AG04449 (cell line): ENCODE results near the gene PTPN14.

ENCODE experiments used
- CTCF ChIA-PET: fragments of 350-600 bp; formaldehyde crosslinking; extraction: SDS; loops from one replicate; lab custom pipeline; 2021; ENCODE audit warnings: antibody characterized with exemption; lab: Yijun Ruan, JAX
- POLR2A ChIA-PET: fragments of 400-600, 350-600 bp; formaldehyde crosslinking; extraction: SDS; loops from one replicate; lab custom pipeline; 2020; ENCODE audit warnings: antibody characterized with exemption, inconsistent platforms; lab: Yijun Ruan, JAX
- DNase-seq: peaks from one replicate; pipeline ENCODE4 v3.0.0-alpha.2; 2010; ENCODE audit warnings: low read depth, low spot score
- H3K4me3 ChIP-seq: 2 replicates; pipeline ENCODE4 v1.5.1; 2011; ENCODE audit warnings: low read depth, mild to moderate bottlenecking, control low read depth, low read length
- TF ChIP-seq, protein P1 (sequence below): IDR thresholded peaks from one replicate; pipeline ENCODE4 v1.5.1; 2011; ENCODE audit warnings: mild to moderate bottlenecking, moderate library complexity, low read length, control low read depth, inconsistent platforms; ENCODE audit not compliant: insufficient read depth; ENCODE audit errors: missing control alignments

The PTPN14 gene

GRCh38 chr1:214380396-214380795, 171.0 kb downstream of the PTPN14 start:
- ChIA-PET CTCF (interaction anchor here (1.0 to 4.6 kb wide), 3 partner anchors 9 to 1146 kb away, joined by 3 to 21 read pairs (median 3); no protein-coding TSS in a partner anchor), POLR2A (no interaction called here)
- TF ChIP-seq, protein P1, sequence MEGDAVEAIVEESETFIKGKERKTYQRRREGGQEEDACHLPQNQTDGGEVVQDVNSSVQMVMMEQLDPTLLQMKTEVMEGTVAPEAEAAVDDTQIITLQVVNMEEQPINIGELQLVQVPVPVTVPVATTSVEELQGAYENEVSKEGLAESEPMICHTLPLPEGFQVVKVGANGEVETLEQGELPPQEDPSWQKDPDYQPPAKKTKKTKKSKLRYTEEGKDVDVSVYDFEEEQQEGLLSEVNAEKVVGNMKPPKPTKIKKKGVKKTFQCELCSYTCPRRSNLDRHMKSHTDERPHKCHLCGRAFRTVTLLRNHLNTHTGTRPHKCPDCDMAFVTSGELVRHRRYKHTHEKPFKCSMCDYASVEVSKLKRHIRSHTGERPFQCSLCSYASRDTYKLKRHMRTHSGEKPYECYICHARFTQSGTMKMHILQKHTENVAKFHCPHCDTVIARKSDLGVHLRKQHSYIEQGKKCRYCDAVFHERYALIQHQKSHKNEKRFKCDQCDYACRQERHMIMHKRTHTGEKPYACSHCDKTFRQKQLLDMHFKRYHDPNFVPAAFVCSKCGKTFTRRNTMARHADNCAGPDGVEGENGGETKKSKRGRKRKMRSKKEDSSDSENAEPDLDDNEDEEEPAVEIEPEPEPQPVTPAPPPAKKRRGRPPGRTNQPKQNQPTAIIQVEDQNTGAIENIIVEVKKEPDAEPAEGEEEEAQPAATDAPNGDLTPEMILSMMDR, result no peak
- H3K4me3 ChIP-seq, result no peak overlapping the region
- DNase-seq, result no peak

DNA sequence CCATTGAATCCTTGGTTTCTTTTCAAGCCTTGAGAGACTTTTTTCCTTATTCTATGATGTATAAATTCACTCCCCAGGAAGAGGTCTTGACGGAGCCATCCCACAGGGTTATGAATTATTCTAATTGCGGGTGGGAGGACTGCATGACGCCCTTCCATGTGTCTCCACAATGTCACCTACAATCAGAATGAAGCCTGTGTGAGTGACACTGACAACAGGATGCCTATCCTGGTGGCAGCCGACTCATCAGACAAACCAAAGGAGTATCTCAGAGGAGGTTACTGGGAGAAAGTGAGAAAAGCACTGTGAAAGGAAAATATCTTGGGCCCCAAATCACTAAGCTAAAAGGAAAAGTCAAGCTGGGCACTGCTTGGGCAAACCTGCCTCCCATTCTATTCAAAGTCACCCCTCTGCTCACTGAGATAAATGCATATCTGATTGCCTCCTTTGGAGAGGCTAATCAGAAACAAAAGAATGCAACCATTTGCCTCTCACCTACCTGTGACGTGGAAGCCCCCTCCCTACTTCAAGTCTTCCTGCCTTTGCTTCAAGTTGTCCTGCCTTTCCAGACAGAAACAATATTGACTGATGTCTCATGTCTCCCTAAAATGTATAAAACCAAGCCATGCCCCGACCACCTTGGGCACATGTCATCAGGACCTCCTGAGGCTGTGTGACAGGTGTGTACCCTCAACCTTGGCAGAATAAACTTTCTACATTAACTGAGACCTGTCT, 172.0 kb downstream of the PTPN14 start:
- H3K4me3 ChIP-seq, result no peak overlapping the region
- TF ChIP-seq, protein P1, result no peak
- DNase-seq, result no peak
- ChIA-PET CTCF (interaction anchor here (1.0 to 4.6 kb wide), 3 partner anchors 10 to 47 kb away, joined by 3 to 21 read pairs (median 3); no protein-coding TSS in a partner anchor), POLR2A (interaction anchor here (1.3 kb wide), 1 partner anchor 205 kb away, joined by 4 read pairs; no protein-coding TSS in a partner anchor)

GRCh38 chr1:214378492-214378891, 172.9 kb downstream of the PTPN14 start:
- H3K4me3 ChIP-seq, result no peak overlapping the region
- CTCF ChIA-PET, result interaction anchor here (1.0 to 4.6 kb wide), 3 partner anchors 11 to 46 kb away, joined by 3 to 21 read pairs (median 8); no protein-coding TSS in a partner anchor
- TF ChIP-seq, protein P1, result no peak
- no peak for DNase-seq
- POLR2A ChIA-PET, result interaction anchor here (0.8 to 1.3 kb wide), 2 partner anchors 73 to 206 kb away, joined by 3 to 4 read pairs; no protein-coding TSS in a partner anchor

- CTCF ChIA-PET, result interaction anchor here (0.9 to 4.6 kb wide), 4 partner anchors 9 to 250 kb away, joined by 3 to 21 read pairs (median 6); no protein-coding TSS in a partner anchor
- TF ChIP-seq, protein P1, result no peak
- H3K4me3 ChIP-seq, result no peak overlapping the region
- peak; percentile 70 for DNase-seq
- POLR2A ChIA-PET, result interaction anchor here (0.8 to 1.3 kb wide), 2 partner anchors 74 to 207 kb away, joined by 3 to 4 read pairs; no protein-coding TSS in a partner anchor
These were observed 173.5 kb downstream of the PTPN14 start for GRCh38 chr1:214377886-214378285.

DNA sequence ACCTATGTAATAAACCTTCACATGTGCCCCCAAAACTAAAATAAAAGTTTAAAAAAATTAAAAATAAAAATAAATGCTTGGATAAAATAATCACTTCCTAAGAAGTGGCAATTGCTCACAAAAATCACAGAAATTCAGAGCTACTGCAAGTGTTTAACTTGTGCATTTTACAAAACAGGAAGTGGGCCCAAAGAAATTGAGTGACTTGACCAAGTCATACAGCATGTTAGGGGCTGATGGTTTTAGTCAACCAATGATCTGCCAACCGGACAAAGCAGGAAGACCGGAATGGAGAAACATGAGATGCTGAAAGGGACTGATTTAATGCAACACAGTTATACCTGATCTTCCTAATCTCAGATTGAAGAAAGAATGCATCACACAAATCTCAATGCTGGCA, 173.9 kb downstream of the PTPN14 start:
- TF ChIP-seq, protein P1, result no peak
- ChIA-PET POLR2A (no interaction called here), CTCF (interaction anchor here (0.9 to 4.6 kb wide), 5 partner anchors 9 to 250 kb away, joined by 3 to 21 read pairs (median 4); no protein-coding TSS in a partner anchor)
- no peak for DNase-seq
- H3K4me3 ChIP-seq, result no peak overlapping the region

DNA sequence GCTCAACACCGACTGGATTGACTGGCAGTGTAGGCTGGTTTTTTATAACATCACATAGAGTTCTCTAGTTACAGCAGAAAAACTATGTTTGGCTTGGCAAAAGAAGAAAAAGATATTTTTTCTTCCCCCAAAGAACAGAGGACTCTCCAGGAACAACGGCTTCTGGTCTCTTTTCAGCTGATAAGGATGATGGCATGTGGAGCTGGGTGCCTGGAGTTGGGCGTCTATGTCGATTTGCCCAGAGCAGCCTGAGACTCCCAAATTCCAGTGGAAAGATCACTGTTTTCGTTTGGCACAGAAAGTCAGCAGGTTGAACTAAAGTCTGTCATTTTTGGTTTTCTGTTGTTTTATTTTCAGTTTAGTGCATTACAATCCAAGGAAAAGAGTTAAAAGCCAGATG, 179.3 kb downstream of the PTPN14 start:
- CTCF ChIA-PET, result interaction anchor here (0.8 to 1.9 kb wide), 3 partner anchors 40 to 214 kb away, joined by 3 to 10 read pairs (median 8); no protein-coding TSS in a partner anchor
- H3K4me3 ChIP-seq, result no peak overlapping the region
- POLR2A ChIA-PET, result no interaction called here
- DNase-seq, result no peak
- TF ChIP-seq, protein P1, result no peak
